Body of pancreas (tissue), 4 donors: ENCODE results near the gene JMJD7.

Source experiments
- POLR2A ChIP-seq, 3 donors: fragments of 450-650 bp; IDR thresholded peaks; one replicate each; pipeline ENCODE4 v1.6.1; 2016; ENCODE audit warnings: antibody characterized with exemption in 3 of 3, mild to moderate bottlenecking in 2 of 3
- TF ChIP-seq, protein P1 (sequence below), 7 experiments: fragments of 450-650 bp in 4 of 7; fragments of 200-600 bp in 3 of 7; sonication (generic) in 3 of 7; IDR thresholded peaks; one replicate each; pipeline ENCODE4 v1.5.1; 2016 to 2019; ENCODE audit warnings: antibody characterized with exemption in 7 of 7

DNA sequence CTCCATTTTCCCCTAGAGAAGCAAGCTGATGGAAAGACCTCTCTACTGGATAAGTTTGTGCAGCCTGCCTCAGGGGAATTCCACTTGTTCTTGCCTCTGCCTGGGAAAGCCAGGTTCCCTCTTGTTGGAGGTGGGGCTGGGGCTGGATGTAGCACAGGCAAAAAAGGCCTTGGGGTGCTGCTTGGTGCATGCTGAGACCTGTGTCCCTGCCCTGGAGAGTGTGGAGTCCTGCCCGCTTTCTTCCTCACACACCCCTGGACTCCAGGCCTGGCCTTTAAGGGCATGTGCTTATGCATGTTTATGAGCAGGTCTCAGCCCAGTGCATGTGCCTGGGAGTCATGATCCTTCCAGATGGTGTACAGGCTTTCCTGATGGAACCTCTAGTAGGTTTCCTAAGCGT is 23.5 kb upstream of the JMJD7 start:
- TF ChIP-seq, protein P1, sequence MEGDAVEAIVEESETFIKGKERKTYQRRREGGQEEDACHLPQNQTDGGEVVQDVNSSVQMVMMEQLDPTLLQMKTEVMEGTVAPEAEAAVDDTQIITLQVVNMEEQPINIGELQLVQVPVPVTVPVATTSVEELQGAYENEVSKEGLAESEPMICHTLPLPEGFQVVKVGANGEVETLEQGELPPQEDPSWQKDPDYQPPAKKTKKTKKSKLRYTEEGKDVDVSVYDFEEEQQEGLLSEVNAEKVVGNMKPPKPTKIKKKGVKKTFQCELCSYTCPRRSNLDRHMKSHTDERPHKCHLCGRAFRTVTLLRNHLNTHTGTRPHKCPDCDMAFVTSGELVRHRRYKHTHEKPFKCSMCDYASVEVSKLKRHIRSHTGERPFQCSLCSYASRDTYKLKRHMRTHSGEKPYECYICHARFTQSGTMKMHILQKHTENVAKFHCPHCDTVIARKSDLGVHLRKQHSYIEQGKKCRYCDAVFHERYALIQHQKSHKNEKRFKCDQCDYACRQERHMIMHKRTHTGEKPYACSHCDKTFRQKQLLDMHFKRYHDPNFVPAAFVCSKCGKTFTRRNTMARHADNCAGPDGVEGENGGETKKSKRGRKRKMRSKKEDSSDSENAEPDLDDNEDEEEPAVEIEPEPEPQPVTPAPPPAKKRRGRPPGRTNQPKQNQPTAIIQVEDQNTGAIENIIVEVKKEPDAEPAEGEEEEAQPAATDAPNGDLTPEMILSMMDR (IDR thresholded peaks at IDR 0.05): no peak
- no peak for TF ChIP-seq POLR2A (IDR thresholded peaks at IDR 0.05)
